HUES48 (cell line): ENCODE measurements around the gene HOXB6.

Experiments
- H3K27ac ChIP-seq: one replicate; pipeline ENCODE4 v1.7.0; 2013; ENCODE audit warnings: low read depth, low read length, inconsistent platforms
- H3K27me3 ChIP-seq: 2 replicates; pipeline ENCODE4 v1.6.1; 2013; ENCODE audit warnings: mild to moderate bottlenecking, low read length; ENCODE audit not compliant: control insufficient read depth, insufficient read depth
- H3K36me3 ChIP-seq: 2 replicates; pipeline ENCODE4 v1.6.1; 2013; ENCODE audit warnings: low read length; ENCODE audit not compliant: control insufficient read depth, insufficient read depth
- H3K4me1 ChIP-seq: 2 replicates; pipeline ENCODE4 v1.6.1; 2013; ENCODE audit warnings: mild to moderate bottlenecking, low read length; ENCODE audit not compliant: control insufficient read depth, insufficient read depth
- H3K4me3 ChIP-seq: 2 replicates; pipeline ENCODE4 v1.5.1; 2013; ENCODE audit warnings: mild to moderate bottlenecking, low read depth, low read length
- H3K9ac ChIP-seq: 2 replicates; pipeline ENCODE4 v1.6.1; 2013; ENCODE audit warnings: mild to moderate bottlenecking, low read depth, low read length, moderate library complexity
- H3K9me3 ChIP-seq: 2 replicates; pipeline ENCODE4 v1.6.1; 2013; ENCODE audit warnings: low read length; ENCODE audit not compliant: control insufficient read depth, insufficient read depth

The HOXB6 gene

DNA sequence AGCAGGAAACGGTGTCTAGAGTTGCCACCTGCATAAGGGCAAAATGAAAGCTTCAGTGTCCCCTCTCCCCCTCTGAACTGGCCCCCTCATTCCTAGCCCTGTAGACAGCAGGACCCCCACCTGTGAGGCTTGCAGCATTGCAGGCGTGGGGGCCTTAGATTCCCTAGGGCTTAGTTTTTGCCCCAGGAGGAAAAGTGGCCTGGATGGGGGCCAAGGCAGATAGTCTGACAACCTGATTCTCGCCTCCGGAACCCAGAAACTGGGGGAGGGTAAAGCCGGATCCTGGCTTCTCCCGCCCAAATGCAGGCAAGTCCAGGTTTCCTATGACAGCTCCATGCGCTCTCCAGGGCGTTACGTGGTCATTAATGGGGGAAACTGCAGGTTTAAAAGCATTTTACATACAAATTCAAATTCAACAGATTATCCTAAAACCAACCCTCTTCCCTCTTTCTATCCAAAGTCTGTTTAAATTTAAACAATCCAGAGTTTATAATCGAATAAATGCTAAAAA, 678 bp upstream of the HOXB6 start:
- Histone ChIP-seq H3K9me3 (no peaks in the 10 kb centered on the region), H3K4me1 (peaks cover 4% of the 10 kb centered on the region; the same call in 1 of the 2 replicates), H3K36me3 (no peaks in the 10 kb centered on the region), H3K27ac (no peak overlapping the region), H3K4me3 (no peak overlapping the region), H3K9ac (no peak overlapping the region), H3K27me3 (peaks cover 100% of the 10 kb centered on the region)

DNA sequence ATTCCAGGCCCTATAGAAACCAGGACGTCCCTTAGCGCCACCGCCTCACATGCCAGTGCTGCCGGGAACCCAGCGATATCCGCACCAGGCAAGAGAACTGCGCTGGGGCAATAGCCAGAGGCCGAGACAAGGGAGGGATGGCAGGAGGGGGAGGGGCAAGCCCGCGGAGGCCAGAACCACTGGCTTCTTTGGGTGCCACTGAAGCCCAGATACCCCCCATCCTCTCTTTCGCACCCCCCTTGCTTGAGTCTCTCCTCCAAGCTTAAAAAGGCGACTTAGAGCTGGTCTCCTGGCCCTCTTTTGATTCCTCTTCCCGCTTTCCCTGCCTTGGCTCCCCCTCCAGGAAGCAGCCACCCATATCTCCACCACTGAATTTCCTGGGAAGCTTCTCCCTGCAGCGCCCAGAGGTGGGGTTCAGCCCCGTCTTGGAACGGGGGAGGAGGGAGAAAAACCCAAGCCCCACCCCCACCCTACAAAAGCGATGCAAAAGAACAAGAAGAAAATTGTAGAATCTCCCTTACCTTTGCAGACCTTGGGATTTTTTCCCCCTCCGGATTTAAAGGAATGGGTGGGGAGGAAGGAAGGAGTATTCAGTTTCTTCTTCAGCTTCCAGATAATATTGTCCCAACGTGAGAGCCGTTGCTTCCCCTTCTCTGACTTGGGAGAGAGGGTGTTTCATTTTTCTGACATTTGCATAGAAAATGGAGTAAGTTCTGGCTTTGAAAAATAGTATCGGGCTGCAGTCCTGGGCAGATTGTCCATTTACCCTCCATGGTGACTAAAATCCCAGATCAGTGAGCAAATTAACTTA, 622 bp downstream of the HOXB6 start:
- Histone ChIP-seq H3K9ac (no peak overlapping the region), H3K36me3 (no peaks in the 10 kb centered on the region), H3K9me3 (no peaks in the 10 kb centered on the region), H3K4me1 (no peaks in the 10 kb centered on the region), H3K27ac (no peak overlapping the region), H3K27me3 (peaks cover 100% of the 10 kb centered on the region), H3K4me3 (no peak overlapping the region)

DNA sequence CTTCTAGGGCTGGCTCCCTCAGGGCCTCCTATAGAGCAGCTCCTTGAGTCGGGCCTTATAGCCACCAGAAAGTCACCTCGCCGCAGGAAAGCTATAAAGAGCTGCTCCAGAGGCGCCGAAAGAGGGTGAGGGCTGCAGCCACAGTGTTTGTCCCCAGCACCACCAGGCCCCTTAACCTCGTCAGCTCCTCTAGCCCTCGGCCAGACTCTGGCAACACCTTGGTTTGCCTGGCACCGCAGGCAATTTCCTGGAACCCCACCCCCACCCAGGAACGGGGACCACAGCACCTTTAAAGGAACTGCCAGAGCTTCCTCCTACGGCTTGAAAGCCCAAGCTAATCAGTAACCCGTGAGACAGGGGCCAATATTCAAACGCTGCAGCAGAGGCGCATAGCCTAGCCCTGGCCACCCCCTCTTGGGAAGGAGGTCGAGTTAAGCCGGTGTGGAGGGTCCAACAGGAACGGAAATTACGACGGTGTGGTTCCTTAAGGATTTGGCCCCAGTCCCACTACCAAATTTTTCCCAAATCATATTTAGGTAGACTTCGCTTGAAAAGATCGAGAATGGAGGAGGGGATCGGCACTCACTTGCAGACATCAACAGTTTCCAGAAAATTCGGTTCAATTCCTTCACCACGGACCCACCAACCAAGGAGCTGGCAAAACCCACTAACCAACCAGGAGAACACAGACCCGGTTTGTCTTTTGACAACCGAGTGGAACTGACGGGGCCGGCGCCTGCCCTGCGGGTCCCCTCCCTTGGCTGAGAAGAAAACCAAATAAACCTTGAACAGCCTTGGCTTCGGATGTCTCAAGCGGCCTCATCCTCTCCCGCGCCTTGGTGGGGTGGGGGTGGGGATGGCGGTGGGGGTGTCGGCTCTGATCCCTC, 3.0 kb downstream of the HOXB6 start:
- Histone ChIP-seq H3K27ac (no peak overlapping the region), H3K9me3 (no peaks in the 10 kb centered on the region), H3K9ac (no peak overlapping the region), H3K27me3 (peaks cover 100% of the 10 kb centered on the region), H3K36me3 (no peaks in the 10 kb centered on the region), H3K4me1 (no peaks in the 10 kb centered on the region), H3K4me3 (no peak overlapping the region)

DNA sequence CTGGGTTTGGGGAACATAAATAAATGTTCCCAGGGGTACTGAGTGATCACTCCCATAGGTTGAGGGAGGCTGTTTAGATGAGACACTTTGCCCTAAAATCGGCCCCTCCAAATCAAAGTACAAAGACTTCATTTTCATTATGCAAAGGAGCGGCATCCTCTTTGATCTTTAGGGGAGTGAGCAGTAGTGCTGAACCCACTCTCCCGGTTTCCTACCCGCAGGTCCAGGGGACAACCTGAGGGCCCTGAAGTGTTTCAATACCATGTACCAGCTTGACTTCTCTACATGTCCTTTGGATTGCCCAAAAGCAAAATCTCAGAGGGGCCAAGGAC, 3.6 kb downstream of the HOXB6 start:
- H3K9ac ChIP-seq: no peak overlapping the region
- H3K27me3 ChIP-seq: peaks cover 100% of the 10 kb centered on the region
- H3K4me3 ChIP-seq: no peak overlapping the region
- no peak overlapping the region for H3K27ac ChIP-seq
- H3K36me3 ChIP-seq: no peaks in the 10 kb centered on the region
- H3K9me3 ChIP-seq: no peaks in the 10 kb centered on the region
- H3K4me1 ChIP-seq: no peaks in the 10 kb centered on the region; the same call in 1 of the 2 replicates

DNA sequence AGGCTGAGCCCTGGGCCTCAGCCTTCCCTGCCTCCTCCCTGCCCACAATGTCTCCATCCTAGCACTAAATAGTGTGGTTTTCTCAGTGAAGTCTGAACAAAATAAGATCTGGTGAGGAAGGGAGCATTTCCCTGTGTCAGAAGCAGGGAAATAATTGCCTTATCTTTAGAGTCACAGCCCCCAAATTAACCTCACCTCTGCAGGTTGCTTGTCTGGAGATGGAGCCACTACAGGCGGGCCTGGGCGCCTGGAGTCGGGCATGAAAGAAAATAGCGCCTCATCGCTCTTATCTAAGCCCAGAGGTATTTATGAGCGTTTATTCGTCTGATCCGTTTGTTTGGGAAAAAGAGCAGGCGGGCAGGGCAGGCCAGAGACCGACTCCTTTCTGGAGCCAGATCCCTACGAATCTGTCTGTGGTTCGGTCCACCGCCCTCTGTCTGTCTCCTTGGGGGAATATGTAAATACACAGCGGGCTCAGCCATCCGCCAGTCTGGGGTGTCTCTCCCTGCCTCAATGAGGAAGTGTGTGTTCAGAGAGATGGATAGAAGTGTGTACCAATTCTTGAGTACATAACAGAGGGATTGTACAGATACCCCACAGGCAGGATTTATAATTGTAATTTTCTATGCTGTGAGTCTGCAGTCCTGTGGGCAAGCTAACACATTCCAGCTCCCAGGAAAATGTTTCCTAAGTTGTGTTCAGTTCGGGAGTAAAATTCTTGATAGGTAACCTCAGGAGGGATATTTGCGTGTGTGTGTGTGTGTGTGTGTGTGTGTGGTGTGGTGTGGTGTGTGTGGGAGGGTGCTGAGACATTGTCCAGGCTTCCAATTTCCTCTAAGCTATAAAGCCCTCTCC, 4.3 kb downstream of the HOXB6 start:
- peaks cover 100% of the 10 kb centered on the region for H3K27me3 ChIP-seq

DNA sequence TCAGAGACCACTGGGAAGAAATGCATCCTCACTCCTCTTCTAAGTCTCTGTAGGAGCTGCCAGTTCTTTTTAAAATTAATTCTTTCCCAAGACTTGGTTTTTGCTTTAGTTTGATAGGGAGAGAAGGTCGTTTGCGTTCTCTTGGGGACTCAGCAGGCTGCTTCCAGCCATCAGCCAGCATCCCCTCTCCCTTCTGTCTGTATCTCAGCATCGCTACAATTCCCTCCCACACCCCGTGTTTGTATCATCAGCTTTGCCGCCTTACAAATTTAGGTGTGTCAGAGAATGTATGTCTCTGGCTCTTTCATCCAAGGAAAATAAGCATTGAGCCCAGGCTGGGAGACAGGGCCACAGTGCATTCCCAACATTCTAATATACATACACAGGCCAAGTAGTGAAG, 5.4 kb downstream of the HOXB6 start:
- Histone ChIP-seq H3K27ac (no peak overlapping the region), H3K4me3 (no peak overlapping the region), H3K9ac (no peak overlapping the region), H3K9me3 (no peaks in the 10 kb centered on the region), H3K4me1 (peaks cover 3% of the 10 kb centered on the region), H3K36me3 (no peaks in the 10 kb centered on the region), H3K27me3 (peaks cover 100% of the 10 kb centered on the region)

More for the DNA sequence above, 4.3 kb downstream of the HOXB6 start:
- no peaks in the 10 kb centered on the region; the same call in 1 of the 2 replicates for H3K4me1 ChIP-seq
- H3K9me3 ChIP-seq: no peaks in the 10 kb centered on the region
- no peak overlapping the region for H3K9ac ChIP-seq
- H3K36me3 ChIP-seq: no peaks in the 10 kb centered on the region
- no peak overlapping the region for H3K4me3 ChIP-seq
- no peak overlapping the region for H3K27ac ChIP-seq

DNA sequence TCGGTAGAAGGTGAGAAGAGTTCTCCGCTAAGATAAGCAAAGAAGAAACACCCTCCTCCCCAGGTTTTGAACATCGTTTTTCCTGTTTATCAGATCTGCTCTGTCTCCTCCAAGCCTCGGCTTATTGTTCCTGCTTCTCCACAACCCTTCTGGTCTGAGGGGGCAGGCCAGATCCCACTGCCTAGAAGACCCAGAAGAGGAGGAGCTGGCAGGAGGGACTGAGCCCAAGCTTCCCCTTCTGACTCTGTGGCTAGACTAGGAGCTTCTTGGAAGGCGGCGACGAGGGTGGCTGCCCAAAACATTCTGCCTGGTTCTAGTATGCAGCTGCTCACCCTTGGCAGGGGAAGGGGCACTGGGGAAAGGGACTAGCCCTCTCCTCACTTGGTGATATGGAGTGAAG, 6.0 kb downstream of the HOXB6 start:
- Histone ChIP-seq H3K27me3 (peaks cover 100% of the 10 kb centered on the region), H3K27ac (no peak overlapping the region), H3K4me1 (peaks cover 7% of the 10 kb centered on the region), H3K4me3 (no peak overlapping the region), H3K9ac (no peak overlapping the region), H3K36me3 (no peaks in the 10 kb centered on the region), H3K9me3 (no peaks in the 10 kb centered on the region)

DNA sequence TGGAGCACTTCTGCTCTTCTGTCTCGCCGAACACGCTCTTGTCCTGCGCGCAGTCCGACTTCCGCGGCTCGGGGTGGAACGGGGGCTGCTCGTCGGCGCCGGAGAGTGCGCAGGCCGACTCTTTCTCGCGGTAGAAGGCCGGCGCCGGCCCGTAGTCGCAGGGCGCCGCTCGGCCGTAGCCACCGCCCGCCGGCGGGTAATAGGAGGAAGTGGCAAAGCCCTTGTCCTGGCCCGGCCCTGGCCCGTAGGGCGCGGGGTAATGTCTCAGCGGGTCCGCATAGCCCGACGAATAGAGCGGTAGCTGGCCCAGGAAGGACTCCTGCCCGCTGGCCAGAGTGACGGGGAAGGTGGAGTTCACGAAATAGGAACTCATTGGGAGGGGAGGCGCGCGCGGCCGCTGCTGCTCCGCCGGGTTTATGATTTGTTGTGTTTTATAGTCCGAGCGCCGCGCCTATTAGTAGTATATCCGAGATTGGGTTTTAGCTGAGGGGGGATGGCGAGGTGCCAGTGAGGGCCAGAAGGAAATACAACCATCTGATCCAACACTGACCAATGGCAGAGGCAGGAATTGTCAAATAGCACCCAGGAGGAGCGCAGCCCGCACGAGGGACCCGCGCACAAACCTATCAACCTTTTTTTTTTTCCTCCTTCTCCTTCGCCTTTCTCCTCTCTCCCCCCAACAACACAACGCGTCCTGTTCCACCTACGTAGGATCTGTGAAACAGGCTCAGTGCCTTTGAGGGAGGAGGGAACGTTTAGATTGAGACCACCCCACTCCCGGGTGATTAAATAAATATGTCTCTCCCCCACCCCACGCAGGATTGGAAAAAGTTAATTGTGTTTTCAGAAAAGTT, 6.8 kb downstream of the HOXB6 start:
- H3K27me3 ChIP-seq: peaks cover 100% of the 10 kb centered on the region
- H3K36me3 ChIP-seq: no peaks in the 10 kb centered on the region
- no peak overlapping the region for H3K27ac ChIP-seq
- H3K4me3 ChIP-seq: no peak overlapping the region
- H3K4me1 ChIP-seq: peaks cover 9% of the 10 kb centered on the region
- no peak overlapping the region for H3K9ac ChIP-seq
- H3K9me3 ChIP-seq: no peaks in the 10 kb centered on the region

DNA sequence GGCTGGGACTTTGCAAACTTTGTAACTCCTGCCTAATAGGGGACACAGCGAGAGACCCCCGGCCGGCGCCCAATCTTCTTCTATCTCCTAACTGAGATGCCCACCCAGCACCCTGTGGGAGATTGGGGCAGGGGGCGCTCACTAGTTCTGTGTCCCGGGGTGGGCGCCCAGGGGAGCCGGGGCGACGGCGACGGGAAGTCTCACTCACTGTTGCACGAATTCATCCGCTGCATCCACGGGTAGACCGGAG, 7.3 kb downstream of the HOXB6 start:
- peaks cover 9% of the 10 kb centered on the region for H3K4me1 ChIP-seq
- H3K9me3 ChIP-seq: no peaks in the 10 kb centered on the region
- H3K36me3 ChIP-seq: no peaks in the 10 kb centered on the region
- H3K9ac ChIP-seq: no peak overlapping the region
- peaks cover 100% of the 10 kb centered on the region for H3K27me3 ChIP-seq
- H3K27ac ChIP-seq: no peak overlapping the region
- H3K4me3 ChIP-seq: no peak overlapping the region
